ENCODE results near the gene MYO6. TPM values are rescaled to one million over a fixed set of nuclear protein-coding genes. Genes with fewer than 3 reads are reported as not detected.

The MYO6 gene
- total and polyA plus RNA-seq, 2 experiments from 2014 or later = 10.9 to 24.2 TPM

- H2AFZ ChIP-seq = peak overlapping the region; percentile 52; the same call in 1 of the 2 replicates
- no peak overlapping the region for H3K27ac ChIP-seq
- peaks cover 18% of the 10 kb centered on the region for H3K4me1 ChIP-seq (ENCODE audit: insufficient read depth)
- no peaks in the 10 kb centered on the region for H3K36me3 ChIP-seq (ENCODE audit: low read depth)
- H3K4me3 ChIP-seq = no peak overlapping the region
- H3K79me2 ChIP-seq (ENCODE audit: insufficient read depth) = peaks cover 56% of the 10 kb centered on the region
- H4K20me1 ChIP-seq (ENCODE audit: insufficient read depth) = no peaks in the 10 kb centered on the region
- no peaks in the 10 kb centered on the region for H3K9me3 ChIP-seq (ENCODE audit: low read depth)
- 52 to 65% methylated on average over 2 of the region's 2 CpGs for WGBS, 2 experiments (ENCODE audit: low coverage in 1 of 2, low lambda C conversion rate in 2 of 2, missing lambda C conversion rate in 2 of 2)
- H3K4me2 ChIP-seq (ENCODE audit: unreplicated experiment) = peak overlapping the region; percentile 48
- no peaks in the 10 kb centered on the region for H3K27me3 ChIP-seq (replicated peaks; ENCODE audit: insufficient read depth)
- TF ChIP-seq EZH2phosphoT487 (IDR thresholded peaks at IDR 0.05; ENCODE audit: insufficient read depth, low read depth) (no peak), EZH2 (IDR thresholded peaks at IDR 0.05; ENCODE audit: insufficient read depth, poor library complexity, severe bottlenecking) (no peak)
- no peak overlapping the region for H3K9ac ChIP-seq
- peak; percentile 28 for DNase-seq
- peaks cover 17% of the 10 kb centered on the region for H3F3A ChIP-seq (ENCODE audit: insufficient read depth)
- no peaks in the 10 kb centered on the region for H3K9me2 ChIP-seq (ENCODE audit: insufficient read depth)
- in situ Hi-C loops (cut with MboI) = no loop called here
Observed at GRCh38 chr6:75751443-75751842, 2.4 kb downstream of the MYO6 start.

GRCh38 chr6:75752365-75752764, 3.3 kb downstream of the MYO6 start:
- peak; percentile 26 for DNase-seq
- no peaks in the 10 kb centered on the region for H3K36me3 ChIP-seq (ENCODE audit: low read depth)
- in situ Hi-C loops (cut with MboI) = no loop called here
- peaks cover 17% of the 10 kb centered on the region for H3F3A ChIP-seq (ENCODE audit: insufficient read depth)
- peaks cover 61% of the 10 kb centered on the region for H3K79me2 ChIP-seq (ENCODE audit: insufficient read depth)
- H2AFZ ChIP-seq = no peak overlapping the region
- no peak for TF ChIP-seq EZH2 (IDR thresholded peaks at IDR 0.05; ENCODE audit: insufficient read depth, poor library complexity, severe bottlenecking)
- TF ChIP-seq EZH2phosphoT487 (IDR thresholded peaks at IDR 0.05; ENCODE audit: insufficient read depth, low read depth) = no peak
- no peak overlapping the region for H3K9ac ChIP-seq
- peak overlapping the region; percentile 48 for H3K4me2 ChIP-seq (ENCODE audit: unreplicated experiment)
- peak overlapping the region; percentile 25; the same call in 1 of the 2 replicates for H3K27ac ChIP-seq
- no peak overlapping the region for H3K4me3 ChIP-seq
- H3K4me1 ChIP-seq (ENCODE audit: insufficient read depth) = peaks cover 18% of the 10 kb centered on the region
- no peaks in the 10 kb centered on the region for H4K20me1 ChIP-seq (ENCODE audit: insufficient read depth)
- H3K9me2 ChIP-seq (ENCODE audit: insufficient read depth) = no peaks in the 10 kb centered on the region
- WGBS, 2 experiments (ENCODE audit: low coverage in 1 of 2, low lambda C conversion rate in 2 of 2, missing lambda C conversion rate in 2 of 2) = 90 to 96% methylated on average over 3 of the region's 3 CpGs
- H3K9me3 ChIP-seq (ENCODE audit: low read depth) = no peaks in the 10 kb centered on the region
- H3K27me3 ChIP-seq (replicated peaks; ENCODE audit: insufficient read depth) = no peaks in the 10 kb centered on the region

GRCh38 chr6:75755704-75756103, 6.7 kb downstream of the MYO6 start:
- H3K4me3 ChIP-seq = no peak overlapping the region
- no peak overlapping the region for H3K27ac ChIP-seq
- no peak overlapping the region for H2AFZ ChIP-seq
- no peak overlapping the region for H3K4me2 ChIP-seq (ENCODE audit: unreplicated experiment)
- no peaks in the 10 kb centered on the region for H4K20me1 ChIP-seq (ENCODE audit: insufficient read depth)
- H3K4me1 ChIP-seq (ENCODE audit: insufficient read depth) = peaks cover 29% of the 10 kb centered on the region
- H3K9ac ChIP-seq = no peak overlapping the region
- H3K27me3 ChIP-seq (replicated peaks; ENCODE audit: insufficient read depth) = no peaks in the 10 kb centered on the region
- peaks cover 17% of the 10 kb centered on the region for H3F3A ChIP-seq (ENCODE audit: insufficient read depth)
- H3K9me2 ChIP-seq (ENCODE audit: insufficient read depth) = no peaks in the 10 kb centered on the region
- peak; percentile 7 for DNase-seq
- 76 to 83% methylated on average over 5 of the region's 5 CpGs for WGBS, 2 experiments (ENCODE audit: low coverage in 1 of 2, low lambda C conversion rate in 2 of 2, missing lambda C conversion rate in 2 of 2)
- H3K9me3 ChIP-seq (ENCODE audit: low read depth) = no peaks in the 10 kb centered on the region
- peaks cover 71% of the 10 kb centered on the region for H3K79me2 ChIP-seq (ENCODE audit: insufficient read depth)
- no peak for TF ChIP-seq EZH2phosphoT487 (IDR thresholded peaks at IDR 0.05; ENCODE audit: insufficient read depth, low read depth)
- TF ChIP-seq EZH2 (IDR thresholded peaks at IDR 0.05; ENCODE audit: insufficient read depth, poor library complexity, severe bottlenecking) = no peak
- in situ Hi-C loops (cut with MboI) = no loop called here
- H3K36me3 ChIP-seq (ENCODE audit: low read depth) = no peaks in the 10 kb centered on the region

- Histone ChIP-seq H3K4me2 (ENCODE audit: unreplicated experiment) (no peak overlapping the region), H3K4me1 (ENCODE audit: insufficient read depth) (peaks cover 25% of the 10 kb centered on the region), H2AFZ (no peak overlapping the region), H4K20me1 (ENCODE audit: insufficient read depth) (0 out of 2 replicates have a peak, but pooled peaks cover 6% of the 10 kb centered on the region), H3K9me2 (ENCODE audit: insufficient read depth) (no peaks in the 10 kb centered on the region), H3K9ac (no peak overlapping the region), H3K36me3 (ENCODE audit: low read depth) (no peaks in the 10 kb centered on the region), H3K9me3 (ENCODE audit: low read depth) (no peaks in the 10 kb centered on the region), H3F3A (ENCODE audit: insufficient read depth) (peaks cover 13% of the 10 kb centered on the region), H3K27me3 (replicated peaks; ENCODE audit: insufficient read depth) (no peaks in the 10 kb centered on the region), H3K79me2 (ENCODE audit: insufficient read depth) (peaks cover 73% of the 10 kb centered on the region), H3K27ac (no peak overlapping the region), H3K4me3 (no peak overlapping the region)
- 84 to 91% methylated on average over 3 of the region's 3 CpGs for WGBS, 2 experiments (ENCODE audit: low coverage in 1 of 2, low lambda C conversion rate in 2 of 2, missing lambda C conversion rate in 2 of 2)
- DNase-seq = no peak
- in situ Hi-C loops (cut with MboI) = no loop called here
- TF ChIP-seq EZH2phosphoT487 (IDR thresholded peaks at IDR 0.05; ENCODE audit: insufficient read depth, low read depth) (no peak), EZH2 (IDR thresholded peaks at IDR 0.05; ENCODE audit: insufficient read depth, poor library complexity, severe bottlenecking) (no peak)
Observed at GRCh38 chr6:75757295-75757694, 8.3 kb downstream of the MYO6 start.

GRCh38 chr6:75758061-75758460, 9.0 kb downstream of the MYO6 start:
- peaks cover 70% of the 10 kb centered on the region for H3K79me2 ChIP-seq (ENCODE audit: insufficient read depth)
- in situ Hi-C loops (cut with MboI) = no loop called here

More at GRCh38 chr6:75758061-75758460, 9.0 kb downstream of the MYO6 start:
- DNase-seq = no peak
- no peak overlapping the region for H3K9ac ChIP-seq
- H3K9me3 ChIP-seq (ENCODE audit: low read depth) = no peaks in the 10 kb centered on the region
- H3K27ac ChIP-seq = no peak overlapping the region
- H3K36me3 ChIP-seq (ENCODE audit: low read depth) = no peaks in the 10 kb centered on the region
- TF ChIP-seq EZH2phosphoT487 (IDR thresholded peaks at IDR 0.05; ENCODE audit: insufficient read depth, low read depth) = no peak
- TF ChIP-seq EZH2 (IDR thresholded peaks at IDR 0.05; ENCODE audit: insufficient read depth, poor library complexity, severe bottlenecking) = no peak
- H3K4me2 ChIP-seq (ENCODE audit: unreplicated experiment) = no peak overlapping the region
- H3F3A ChIP-seq (ENCODE audit: insufficient read depth) = peaks cover 5% of the 10 kb centered on the region
- H3K9me2 ChIP-seq (ENCODE audit: insufficient read depth) = no peaks in the 10 kb centered on the region
- H4K20me1 ChIP-seq (ENCODE audit: insufficient read depth) = 0 out of 2 replicates have a peak, but pooled peaks cover 6% of the 10 kb centered on the region
- WGBS, 2 experiments (ENCODE audit: low coverage in 1 of 2, low lambda C conversion rate in 2 of 2, missing lambda C conversion rate in 2 of 2) = 79 to 81% methylated on average over 5 of the region's 5 CpGs
- H3K4me1 ChIP-seq (ENCODE audit: insufficient read depth) = peaks cover 17% of the 10 kb centered on the region
- H3K4me3 ChIP-seq = no peak overlapping the region
- H3K27me3 ChIP-seq (replicated peaks; ENCODE audit: insufficient read depth) = no peaks in the 10 kb centered on the region
- H2AFZ ChIP-seq = no peak overlapping the region
